ENCODE results near the gene CDK8. TPM values are rescaled to one million over a fixed set of nuclear protein-coding genes. Genes with fewer than 3 reads are reported as not detected.

The CDK8 gene
- total and polyA plus RNA-seq, 10 of the 15 experiments (the other 5 are each of a cell fraction or from before 2014, with no cell fraction given), result 8.6 to 23.5 (median 12.5) TPM

- 98% methylated on average over 4 of the region's 4 CpGs for WGBS (ENCODE audit: insufficient coverage, insufficient replicate concordance, low lambda C conversion rate, missing lambda C conversion rate)
Observed at GRCh38 chr13:26382835-26383234, 128.9 kb downstream of the CDK8 start.

More at GRCh38 chr13:26382835-26383234, 128.9 kb downstream of the CDK8 start:
- Histone ChIP-seq H3K27me3 (replicated peaks in 1 of 2; ENCODE audit: control insufficient read depth in 2 of 2, insufficient read depth in 2 of 2, low read length in 1 of 2) (no peaks in the 10 kb centered on the region), H4K20me1 (ENCODE audit: control insufficient read depth, insufficient read depth) (no peaks in the 10 kb centered on the region), H3K9ac (ENCODE audit: control insufficient read depth, insufficient read depth, low read length) (no peak overlapping the region), H3K79me2 (ENCODE audit: control insufficient read depth, insufficient read depth, low read length) (no peaks in the 10 kb centered on the region), H3K36me3 (ENCODE audit: control insufficient read depth in 2 of 2, insufficient read depth in 2 of 2, low read length in 1 of 2) (no peaks in the 10 kb centered on the region), H3K4me2 (ENCODE audit: control insufficient read depth, insufficient read depth) (no peak overlapping the region), H2AFZ (ENCODE audit: control insufficient read depth, low read depth, low read length) (no peak overlapping the region), H3K27ac (ENCODE audit: control insufficient read depth, insufficient read depth) (no peak overlapping the region), H3K4me1 (ENCODE audit: control insufficient read depth, insufficient read depth, low read length) (no peaks in the 10 kb centered on the region), H3K9me3 (replicated peaks; ENCODE audit: control insufficient read depth, insufficient read depth, low read length) (no peaks in the 10 kb centered on the region), H3K4me3 (no peak overlapping the region)
- in situ Hi-C loops (cut with MboI), result no loop called here
- POLR2A ChIA-PET, result no interaction called here
- intact Hi-C loops (cut with micrococcal nuclease; ENCODE audit: unreplicated experiment), result no loop called here
- CTCF ChIA-PET, result no interaction called here
- BruUV-seq (replicated peaks), result no TSS peak
- ATAC-seq (no peak), FAIRE-seq (no peak), DNase-seq (ENCODE audit: low read depth, low spot score) (no peak)
- SMC1A ChIA-PET (ENCODE audit: uncharacterized antibody, unreplicated experiment), result no interaction called here
- RAD21 ChIA-PET (ENCODE audit: unreplicated experiment), result no interaction called here
- TF ChIP-seq TCF7 (IDR thresholded peaks at IDR 0.05; ENCODE audit: borderline replicate concordance) (no peak), SPI1 (IDR thresholded peaks at IDR 0.05; ENCODE audit: borderline replicate concordance, insufficient read depth, low read depth, low read length) (no peak), ELK1 (IDR thresholded peaks at IDR 0.05; ENCODE audit: low read depth, low read length) (no peak), IRF5 (IDR thresholded peaks at IDR 0.05; ENCODE audit: borderline replicate concordance) (no peak), BCL11A (IDR thresholded peaks at IDR 0.05; ENCODE audit: low read depth, low read length) (no peak), SMAD1 (IDR thresholded peaks at IDR 0.05; ENCODE audit: low read depth, partially characterized antibody) (no peak), MTA2 (IDR thresholded peaks at IDR 0.05; ENCODE audit: low read depth) (no peak), TARDBP (IDR thresholded peaks at IDR 0.05; ENCODE audit: borderline replicate concordance) (no peak)

Data from GM12878 (cell line).